Endothelial cell of umbilical vein (primary cell): ENCODE data around the gene ZMYM4.

Experiments used
- CTCF ChIP-seq, 2 donors: IDR thresholded peaks; 1 replicate in 1 of 2; 2 replicates in 1 of 2; pipeline ENCODE4 v1.5.1; 2011; ENCODE audit warnings: low read length in 2 of 2, mild to moderate bottlenecking in 2 of 2, moderate library complexity in 2 of 2, control low read depth in 1 of 2, inconsistent platforms in 1 of 2, low read depth in 1 of 2; ENCODE audit not compliant: insufficient read depth in 1 of 2; ENCODE audit errors: extremely low read depth in 1 of 2
- GATA2 ChIP-seq: IDR thresholded peaks from 2 replicates; pipeline ENCODE4 v1.7.0; 2011; ENCODE audit warnings: low read depth, mild to moderate bottlenecking, moderate library complexity, mixed read lengths, low read length; ENCODE audit not compliant: insufficient read length, insufficient read depth
- JUN ChIP-seq: IDR thresholded peaks from 2 replicates; pipeline ENCODE4 v1.6.1; 2011; ENCODE audit warnings: borderline replicate concordance, low read depth; ENCODE audit not compliant: insufficient read length, insufficient read depth

GRCh38 chr1:35253941-35254340, 14.6 kb upstream of the ZMYM4 start:
- TF ChIP-seq CTCF (IDR thresholded peaks at IDR 0.05; ENCODE audit: extremely low read depth in 1 of 2, insufficient read depth in 1 of 2, low read depth in 1 of 2, low read length in 2 of 2) (no peak), GATA2 (no peak), JUN (no peak)
